Rectal smooth muscle tissue (tissue), 1 donor: ENCODE results near the gene CTSC.
"Not testable (repeated sequence)": the region's sequence is repeated elsewhere in the genome, so short reads cannot be mapped to it uniquely, and the experiment has no call there.

ENCODE experiments used
- H3K27ac ChIP-seq: one replicate; pipeline ENCODE4 v1.7.0; 2013; ENCODE audit warnings: low read depth, low read length, inconsistent platforms
- H3K27me3 ChIP-seq: one replicate; pipeline ENCODE4 v1.7.0; 2013; ENCODE audit warnings: low read length; ENCODE audit not compliant: control insufficient read depth, insufficient read depth
- H3K36me3 ChIP-seq: one replicate; pipeline ENCODE4 v1.7.0; 2013; ENCODE audit warnings: low read length; ENCODE audit not compliant: control insufficient read depth, insufficient read depth
- H3K4me1 ChIP-seq: one replicate; pipeline ENCODE4 v1.7.0; 2013; ENCODE audit warnings: low read length; ENCODE audit not compliant: control insufficient read depth, insufficient read depth
- H3K4me3 ChIP-seq: one replicate; pipeline ENCODE4 v1.7.0; 2013; ENCODE audit warnings: low read length
- H3K9ac ChIP-seq: one replicate; pipeline ENCODE4 v1.7.0; 2013; ENCODE audit warnings: low read length

Gene CTSC

DNA sequence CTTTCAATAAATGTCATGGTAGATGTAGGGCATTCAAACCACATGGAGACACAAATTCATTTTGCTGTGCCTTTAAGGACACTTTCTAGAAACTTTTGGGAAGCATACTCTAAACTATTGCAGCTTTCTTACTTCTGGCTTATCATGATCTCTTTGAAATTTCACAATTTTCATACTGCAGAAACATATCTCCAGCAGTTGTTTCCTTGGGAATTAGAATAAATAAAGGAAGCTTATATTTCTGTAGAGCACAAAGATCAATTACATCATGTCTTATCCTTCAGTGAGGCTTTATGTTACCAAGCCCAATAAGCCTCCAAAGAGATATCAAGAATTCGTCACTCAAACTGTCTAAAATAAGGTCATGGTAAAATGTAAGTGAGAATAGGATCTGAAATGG is 87.8 kb downstream of the CTSC start:
- no peaks in the 10 kb centered on the region for H3K36me3 ChIP-seq
- no peaks in the 10 kb centered on the region for H3K4me1 ChIP-seq
- no peak overlapping the region for H3K4me3 ChIP-seq
- H3K27me3 ChIP-seq: no peaks in the 10 kb centered on the region
- H3K9ac ChIP-seq: no peak overlapping the region
- no peak overlapping the region for H3K27ac ChIP-seq

DNA sequence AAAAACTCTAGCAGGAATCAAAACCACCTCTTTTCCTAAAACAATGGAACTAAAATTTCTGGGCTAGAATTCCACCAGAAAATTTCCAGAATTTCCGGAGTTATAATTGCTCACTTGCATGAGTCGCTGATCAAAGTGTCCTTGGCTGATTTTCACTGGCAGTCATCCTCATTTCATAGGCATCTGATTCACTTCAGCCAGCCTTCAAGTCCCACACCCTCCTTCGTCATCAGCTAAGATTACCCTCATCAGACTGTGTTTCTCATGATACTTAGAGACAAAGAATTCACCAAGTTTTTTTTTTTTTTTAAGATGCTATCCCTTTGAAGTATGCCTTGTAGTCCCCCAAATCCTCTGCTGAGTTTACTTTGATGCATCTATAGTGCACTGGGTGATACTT is 90.8 kb downstream of the CTSC start:
- no peak overlapping the region for H3K4me3 ChIP-seq
- no peak overlapping the region for H3K27ac ChIP-seq
- no peak overlapping the region for H3K9ac ChIP-seq
- no peaks in the 10 kb centered on the region for H3K36me3 ChIP-seq
- no peaks in the 10 kb centered on the region for H3K27me3 ChIP-seq
- no peaks in the 10 kb centered on the region for H3K4me1 ChIP-seq

DNA sequence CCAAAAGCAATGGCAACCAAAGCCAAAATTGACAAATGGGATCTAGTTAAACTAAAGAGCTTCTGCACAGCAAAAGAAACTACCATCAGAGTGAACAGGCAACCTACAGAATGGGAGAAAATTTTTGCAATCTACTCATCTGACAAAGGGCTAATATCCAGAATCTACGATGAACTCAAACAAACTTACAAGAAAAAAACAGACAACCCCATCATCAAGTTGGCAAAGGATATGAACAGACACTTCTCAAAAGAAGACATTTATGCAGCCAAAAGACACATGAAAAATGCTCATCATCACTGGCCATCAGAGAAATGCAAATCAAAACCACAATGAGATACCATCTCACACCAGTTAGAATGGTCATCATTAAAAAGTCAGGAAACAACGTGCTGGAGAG is 92.0 kb downstream of the CTSC start:
- not testable (repeated sequence) for H3K27me3 ChIP-seq, H3K27ac ChIP-seq, H3K9ac ChIP-seq, H3K4me3 ChIP-seq, H3K36me3 ChIP-seq, H3K4me1 ChIP-seq
